HL-60 (cell line): ENCODE measurements around the gene CELF2.

Experiments used
- DNase-seq, 2 experiments: peaks; one replicate each; pipeline ENCODE4 v3.0.0-alpha.2; 2010 to 2020; ENCODE audit warnings: low read depth in 1 of 2, low spot score in 1 of 2
- H3K27ac ChIP-seq: fragments of 250-450 bp; sonication (Bioruptor Pico); replicated peaks from 2 replicates; pipeline ENCODE4 v1.5.1; 2020; ENCODE audit warnings: mild to moderate bottlenecking, moderate library complexity
- H3K27me3 ChIP-seq: fragments of 250-450 bp; sonication (Bioruptor Pico); 2 replicates; pipeline ENCODE4 v1.5.1; 2021; ENCODE audit warnings: mild to moderate bottlenecking, moderate library complexity; ENCODE audit not compliant: insufficient read depth, poor library complexity, severe bottlenecking
- H3K4me3 ChIP-seq: replicated peaks from 2 replicates; pipeline ENCODE4 v1.5.1; 2011; ENCODE audit warnings: mild to moderate bottlenecking, control low read depth, low read length; ENCODE audit not compliant: insufficient read depth
- GABPA ChIP-seq: IDR thresholded peaks from 2 replicates; pipeline ENCODE4 v1.6.1; 2012; ENCODE audit warnings: low read depth
- POLR2AphosphoS5 ChIP-seq: IDR thresholded peaks from 2 replicates; pipeline ENCODE4 v1.6.1; 2012; ENCODE audit warnings: low read depth
- SPI1 ChIP-seq: IDR thresholded peaks from 2 replicates; pipeline ENCODE4 v1.6.1; 2012; ENCODE audit warnings: low read depth, mild to moderate bottlenecking, borderline replicate concordance
- TF ChIP-seq, protein P1 (sequence below): IDR thresholded peaks from 2 replicates; pipeline ENCODE4 v1.6.1; 2012; ENCODE audit warnings: low read depth; ENCODE audit not compliant: insufficient replicate concordance
- TF ChIP-seq, protein P2 (sequence below): IDR thresholded peaks from one replicate; pipeline ENCODE4 v1.5.1; 2011; ENCODE audit warnings: low read length, control low read depth, inconsistent platforms; ENCODE audit not compliant: insufficient read depth

Gene CELF2

DNA sequence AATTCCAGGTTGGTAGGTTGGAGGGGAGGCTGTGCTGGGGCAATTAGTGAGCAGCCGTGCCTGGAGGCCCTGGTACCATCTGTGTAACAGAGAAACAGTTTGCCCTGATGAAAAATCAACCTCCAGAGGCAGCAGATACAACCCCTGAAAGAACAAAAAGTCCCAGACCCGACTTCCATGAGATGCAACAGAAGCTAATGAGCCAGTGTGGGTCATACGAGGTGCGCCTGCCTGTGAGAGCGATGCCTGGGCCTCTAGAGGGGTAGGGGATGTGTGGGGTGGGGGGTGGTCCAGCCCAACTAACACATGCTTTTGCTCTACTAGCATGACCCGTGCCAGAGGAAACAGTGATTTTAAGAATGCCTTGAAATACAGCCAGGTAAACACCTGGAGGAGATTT is 39.3 kb downstream of the CELF2 start:
- no peaks in the 10 kb centered on the region for H3K27me3 ChIP-seq
- TF ChIP-seq GABPA (no peak), SPI1 (no peak), POLR2AphosphoS5 (no peak)
- TF ChIP-seq, protein P1, sequence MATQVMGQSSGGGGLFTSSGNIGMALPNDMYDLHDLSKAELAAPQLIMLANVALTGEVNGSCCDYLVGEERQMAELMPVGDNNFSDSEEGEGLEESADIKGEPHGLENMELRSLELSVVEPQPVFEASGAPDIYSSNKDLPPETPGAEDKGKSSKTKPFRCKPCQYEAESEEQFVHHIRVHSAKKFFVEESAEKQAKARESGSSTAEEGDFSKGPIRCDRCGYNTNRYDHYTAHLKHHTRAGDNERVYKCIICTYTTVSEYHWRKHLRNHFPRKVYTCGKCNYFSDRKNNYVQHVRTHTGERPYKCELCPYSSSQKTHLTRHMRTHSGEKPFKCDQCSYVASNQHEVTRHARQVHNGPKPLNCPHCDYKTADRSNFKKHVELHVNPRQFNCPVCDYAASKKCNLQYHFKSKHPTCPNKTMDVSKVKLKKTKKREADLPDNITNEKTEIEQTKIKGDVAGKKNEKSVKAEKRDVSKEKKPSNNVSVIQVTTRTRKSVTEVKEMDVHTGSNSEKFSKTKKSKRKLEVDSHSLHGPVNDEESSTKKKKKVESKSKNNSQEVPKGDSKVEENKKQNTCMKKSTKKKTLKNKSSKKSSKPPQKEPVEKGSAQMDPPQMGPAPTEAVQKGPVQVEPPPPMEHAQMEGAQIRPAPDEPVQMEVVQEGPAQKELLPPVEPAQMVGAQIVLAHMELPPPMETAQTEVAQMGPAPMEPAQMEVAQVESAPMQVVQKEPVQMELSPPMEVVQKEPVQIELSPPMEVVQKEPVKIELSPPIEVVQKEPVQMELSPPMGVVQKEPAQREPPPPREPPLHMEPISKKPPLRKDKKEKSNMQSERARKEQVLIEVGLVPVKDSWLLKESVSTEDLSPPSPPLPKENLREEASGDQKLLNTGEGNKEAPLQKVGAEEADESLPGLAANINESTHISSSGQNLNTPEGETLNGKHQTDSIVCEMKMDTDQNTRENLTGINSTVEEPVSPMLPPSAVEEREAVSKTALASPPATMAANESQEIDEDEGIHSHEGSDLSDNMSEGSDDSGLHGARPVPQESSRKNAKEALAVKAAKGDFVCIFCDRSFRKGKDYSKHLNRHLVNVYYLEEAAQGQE, result no peak
- TF ChIP-seq, protein P2, sequence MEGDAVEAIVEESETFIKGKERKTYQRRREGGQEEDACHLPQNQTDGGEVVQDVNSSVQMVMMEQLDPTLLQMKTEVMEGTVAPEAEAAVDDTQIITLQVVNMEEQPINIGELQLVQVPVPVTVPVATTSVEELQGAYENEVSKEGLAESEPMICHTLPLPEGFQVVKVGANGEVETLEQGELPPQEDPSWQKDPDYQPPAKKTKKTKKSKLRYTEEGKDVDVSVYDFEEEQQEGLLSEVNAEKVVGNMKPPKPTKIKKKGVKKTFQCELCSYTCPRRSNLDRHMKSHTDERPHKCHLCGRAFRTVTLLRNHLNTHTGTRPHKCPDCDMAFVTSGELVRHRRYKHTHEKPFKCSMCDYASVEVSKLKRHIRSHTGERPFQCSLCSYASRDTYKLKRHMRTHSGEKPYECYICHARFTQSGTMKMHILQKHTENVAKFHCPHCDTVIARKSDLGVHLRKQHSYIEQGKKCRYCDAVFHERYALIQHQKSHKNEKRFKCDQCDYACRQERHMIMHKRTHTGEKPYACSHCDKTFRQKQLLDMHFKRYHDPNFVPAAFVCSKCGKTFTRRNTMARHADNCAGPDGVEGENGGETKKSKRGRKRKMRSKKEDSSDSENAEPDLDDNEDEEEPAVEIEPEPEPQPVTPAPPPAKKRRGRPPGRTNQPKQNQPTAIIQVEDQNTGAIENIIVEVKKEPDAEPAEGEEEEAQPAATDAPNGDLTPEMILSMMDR, result no peak
- H3K27ac ChIP-seq, result no peak overlapping the region
- DNase-seq, result no peak
- H3K4me3 ChIP-seq, result no peak overlapping the region

DNA sequence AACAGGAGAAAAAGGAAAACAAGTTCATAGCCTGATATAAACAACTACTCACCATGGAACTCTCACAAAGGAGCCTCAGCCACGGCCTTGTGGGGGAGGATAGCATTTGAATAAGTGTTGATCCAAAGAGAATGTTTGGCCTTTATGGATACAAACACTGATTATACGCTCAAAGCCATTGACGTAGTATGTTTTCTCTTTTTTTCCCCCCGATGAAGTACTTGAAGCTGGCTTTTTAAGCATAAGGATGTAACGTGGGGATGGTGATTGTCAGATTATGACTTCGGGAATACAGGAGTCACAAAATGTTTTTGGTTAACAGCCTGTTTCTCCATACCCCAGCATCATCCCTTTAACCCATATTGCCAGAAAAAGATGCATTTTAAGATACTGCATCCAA is 39.8 kb downstream of the CELF2 start:
- DNase-seq, result no peak
- no peaks in the 10 kb centered on the region for H3K27me3 ChIP-seq
- H3K4me3 ChIP-seq, result no peak overlapping the region
- TF ChIP-seq POLR2AphosphoS5, result no peak
- no peak for TF ChIP-seq GABPA
- TF ChIP-seq, protein P2, result no peak
- TF ChIP-seq SPI1, result no peak
- TF ChIP-seq, protein P1, result no peak
- no peak overlapping the region for H3K27ac ChIP-seq

DNA sequence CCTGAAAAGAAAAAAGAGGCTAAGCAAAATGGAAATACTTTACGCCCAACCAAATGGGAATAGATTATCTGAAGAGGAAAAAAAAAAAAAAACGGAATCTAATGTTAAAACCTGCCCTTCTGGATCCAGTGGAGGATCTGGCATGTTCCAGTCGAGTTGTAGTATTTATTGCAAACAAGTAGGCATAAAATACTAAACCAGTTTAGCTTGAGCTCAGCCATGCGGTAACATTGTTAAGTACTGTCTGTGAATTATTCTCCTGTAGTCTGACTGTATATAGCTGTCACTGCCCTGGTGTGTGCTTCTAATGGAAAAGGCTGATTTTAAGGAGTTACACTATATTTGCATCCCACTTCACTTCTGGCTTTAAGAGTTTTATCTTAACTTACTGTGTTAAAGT is 40.3 kb downstream of the CELF2 start:
- TF ChIP-seq, protein P2, result no peak
- TF ChIP-seq SPI1 (no peak), GABPA (no peak), POLR2AphosphoS5 (no peak)
- TF ChIP-seq, protein P1, result no peak
- H3K27ac ChIP-seq, result no peak overlapping the region
- no peak overlapping the region for H3K4me3 ChIP-seq
- no peaks in the 10 kb centered on the region for H3K27me3 ChIP-seq
- DNase-seq, result no peak
